Measurements from ENCODE around the gene MARCHF10. TPM values are rescaled to one million over a fixed set of nuclear protein-coding genes. Genes with fewer than 3 reads are reported as not detected.

The MARCHF10 gene
- total RNA-seq, 1 experiment from 2014 or later = not detected

GRCh38 chr17:62774338-62774737, 33.8 kb downstream of the MARCHF10 start:
- no peak overlapping the region for H3K4me3 ChIP-seq (ENCODE audit: low read depth, low read length, poor library complexity, severe bottlenecking)
- no peak for DNase-seq (ENCODE audit: low spot score)
- CTCF ChIA-PET = no interaction called here
- no TSS peak for BruUV-seq (replicated peaks)
- no peaks in the 10 kb centered on the region for H3K27me3 ChIP-seq (replicated peaks; ENCODE audit: insufficient read depth, low read depth, low read length, poor library complexity)
- no peaks in the 10 kb centered on the region for H3K36me3 ChIP-seq (ENCODE audit: insufficient read depth, low read length, poor library complexity, severe bottlenecking)
- POLR2A ChIA-PET (ENCODE audit: low non-redundant PET) = no interaction called here
- intact Hi-C loops (cut with micrococcal nuclease; ENCODE audit: unreplicated experiment) = no loop called here
- H3K9me3 ChIP-seq (ENCODE audit: low read depth, low read length, poor library complexity, severe bottlenecking) = no peaks in the 10 kb centered on the region
- H3K4me1 ChIP-seq (ENCODE audit: insufficient read depth, low read length, poor library complexity, severe bottlenecking) = no peaks in the 10 kb centered on the region
- TF ChIP-seq EZH2 (IDR thresholded peaks at IDR 0.05; ENCODE audit: borderline replicate concordance, low read depth, low read length, poor library complexity, severe bottlenecking) = no peak
- TF ChIP-seq, protein P1, sequence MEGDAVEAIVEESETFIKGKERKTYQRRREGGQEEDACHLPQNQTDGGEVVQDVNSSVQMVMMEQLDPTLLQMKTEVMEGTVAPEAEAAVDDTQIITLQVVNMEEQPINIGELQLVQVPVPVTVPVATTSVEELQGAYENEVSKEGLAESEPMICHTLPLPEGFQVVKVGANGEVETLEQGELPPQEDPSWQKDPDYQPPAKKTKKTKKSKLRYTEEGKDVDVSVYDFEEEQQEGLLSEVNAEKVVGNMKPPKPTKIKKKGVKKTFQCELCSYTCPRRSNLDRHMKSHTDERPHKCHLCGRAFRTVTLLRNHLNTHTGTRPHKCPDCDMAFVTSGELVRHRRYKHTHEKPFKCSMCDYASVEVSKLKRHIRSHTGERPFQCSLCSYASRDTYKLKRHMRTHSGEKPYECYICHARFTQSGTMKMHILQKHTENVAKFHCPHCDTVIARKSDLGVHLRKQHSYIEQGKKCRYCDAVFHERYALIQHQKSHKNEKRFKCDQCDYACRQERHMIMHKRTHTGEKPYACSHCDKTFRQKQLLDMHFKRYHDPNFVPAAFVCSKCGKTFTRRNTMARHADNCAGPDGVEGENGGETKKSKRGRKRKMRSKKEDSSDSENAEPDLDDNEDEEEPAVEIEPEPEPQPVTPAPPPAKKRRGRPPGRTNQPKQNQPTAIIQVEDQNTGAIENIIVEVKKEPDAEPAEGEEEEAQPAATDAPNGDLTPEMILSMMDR (conservative IDR thresholded peaks at IDR 0.05; ENCODE audit: low read depth, low read length) = no peak
- H3K27ac ChIP-seq (ENCODE audit: low read depth, low read length, poor library complexity, severe bottlenecking) = no peak overlapping the region

DNA sequence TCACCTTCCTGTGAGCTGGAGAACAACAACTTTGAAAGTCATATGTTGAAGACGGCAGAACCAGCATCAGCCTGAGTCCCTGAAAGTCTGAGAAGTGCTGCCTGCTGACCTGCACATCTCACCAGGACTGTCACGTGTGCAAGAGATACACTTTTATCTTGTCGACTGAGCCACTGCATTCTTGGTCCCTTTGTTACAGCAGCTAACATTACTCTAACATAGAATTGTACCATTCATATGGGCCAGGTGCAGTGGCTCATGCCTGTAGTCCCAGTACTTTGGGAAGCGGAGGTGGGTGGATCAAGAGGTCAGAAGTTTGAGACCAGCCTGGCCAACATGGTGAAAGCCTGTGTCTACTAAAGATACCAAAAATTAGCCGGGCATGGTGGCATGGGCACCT, 40.1 kb downstream of the MARCHF10 start:
- CTCF ChIA-PET = no interaction called here
- BruUV-seq (replicated peaks) = no TSS peak
- no peaks in the 10 kb centered on the region for H3K9me3 ChIP-seq (ENCODE audit: low read depth, low read length, poor library complexity, severe bottlenecking)
- no peak overlapping the region for H3K27ac ChIP-seq (ENCODE audit: low read depth, low read length, poor library complexity, severe bottlenecking)
- no peak for TF ChIP-seq EZH2 (IDR thresholded peaks at IDR 0.05; ENCODE audit: borderline replicate concordance, low read depth, low read length, poor library complexity, severe bottlenecking)
- TF ChIP-seq, protein P1 (conservative IDR thresholded peaks at IDR 0.05; ENCODE audit: low read depth, low read length) = no peak
- H3K4me3 ChIP-seq (ENCODE audit: low read depth, low read length, poor library complexity, severe bottlenecking) = no peak overlapping the region
- intact Hi-C loops (cut with micrococcal nuclease; ENCODE audit: unreplicated experiment) = no loop called here
- DNase-seq (ENCODE audit: low spot score) = no peak
- no peaks in the 10 kb centered on the region for H3K36me3 ChIP-seq (ENCODE audit: insufficient read depth, low read length, poor library complexity, severe bottlenecking)
- no peaks in the 10 kb centered on the region for H3K4me1 ChIP-seq (ENCODE audit: insufficient read depth, low read length, poor library complexity, severe bottlenecking)
- POLR2A ChIA-PET (ENCODE audit: low non-redundant PET) = no interaction called here
- no peaks in the 10 kb centered on the region for H3K27me3 ChIP-seq (replicated peaks; ENCODE audit: insufficient read depth, low read depth, low read length, poor library complexity)

DNA sequence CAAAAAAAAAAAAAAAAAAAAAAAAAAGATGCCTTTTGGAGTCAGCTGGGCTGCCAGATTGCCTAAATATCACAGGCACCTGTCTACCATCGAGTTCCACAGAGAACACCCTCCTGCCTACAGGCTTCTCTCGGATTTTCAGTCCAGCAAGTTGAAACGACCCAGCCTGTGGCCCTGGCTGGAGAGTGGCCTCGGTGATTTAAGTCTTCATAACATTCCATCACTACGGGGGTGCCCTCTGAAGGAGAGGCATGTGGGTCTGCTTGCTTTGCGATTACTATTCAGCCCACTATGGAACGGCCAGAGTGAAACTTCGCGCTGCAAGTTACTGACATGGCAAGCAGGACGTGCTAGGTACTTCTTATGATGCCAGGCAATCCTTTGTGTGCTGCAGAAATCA, 42.8 kb downstream of the MARCHF10 start:
- ChIA-PET POLR2A (ENCODE audit: low non-redundant PET) (no interaction called here), CTCF (no interaction called here)
- no TSS peak for BruUV-seq (replicated peaks)

More for the DNA sequence above, 42.8 kb downstream of the MARCHF10 start:
- Histone ChIP-seq H3K36me3 (ENCODE audit: insufficient read depth, low read length, poor library complexity, severe bottlenecking) (no peaks in the 10 kb centered on the region), H3K4me1 (ENCODE audit: insufficient read depth, low read length, poor library complexity, severe bottlenecking) (no peaks in the 10 kb centered on the region), H3K4me3 (ENCODE audit: low read depth, low read length, poor library complexity, severe bottlenecking) (no peak overlapping the region), H3K9me3 (ENCODE audit: low read depth, low read length, poor library complexity, severe bottlenecking) (no peaks in the 10 kb centered on the region), H3K27me3 (replicated peaks; ENCODE audit: insufficient read depth, low read depth, low read length, poor library complexity) (peaks cover 7% of the 10 kb centered on the region), H3K27ac (ENCODE audit: low read depth, low read length, poor library complexity, severe bottlenecking) (no peak overlapping the region)
- intact Hi-C loops (cut with micrococcal nuclease; ENCODE audit: unreplicated experiment) = no loop called here
- no peak for DNase-seq (ENCODE audit: low spot score)
- TF ChIP-seq, protein P1 (conservative IDR thresholded peaks at IDR 0.05; ENCODE audit: low read depth, low read length) = no peak
- TF ChIP-seq EZH2 (IDR thresholded peaks at IDR 0.05; ENCODE audit: borderline replicate concordance, low read depth, low read length, poor library complexity, severe bottlenecking) = no peak
